AG04449 (cell line): ENCODE data around the gene ADAMTSL1.

Experiments
- CTCF ChIA-PET: fragments of 350-600 bp; formaldehyde crosslinking; extraction: SDS; loops from one replicate; lab custom pipeline; 2021; ENCODE audit warnings: antibody characterized with exemption; lab: Yijun Ruan, JAX
- POLR2A ChIA-PET: fragments of 400-600, 350-600 bp; formaldehyde crosslinking; extraction: SDS; loops from one replicate; lab custom pipeline; 2020; ENCODE audit warnings: antibody characterized with exemption, inconsistent platforms; lab: Yijun Ruan, JAX
- DNase-seq: peaks from one replicate; pipeline ENCODE4 v3.0.0-alpha.2; 2010; ENCODE audit warnings: low read depth, low spot score
- H3K4me3 ChIP-seq: 2 replicates; pipeline ENCODE4 v1.5.1; 2011; ENCODE audit warnings: low read depth, mild to moderate bottlenecking, control low read depth, low read length
- TF ChIP-seq, protein P1 (sequence below): IDR thresholded peaks from one replicate; pipeline ENCODE4 v1.5.1; 2011; ENCODE audit warnings: mild to moderate bottlenecking, moderate library complexity, low read length, control low read depth, inconsistent platforms; ENCODE audit not compliant: insufficient read depth; ENCODE audit errors: missing control alignments

ADAMTSL1 gene

GRCh38 chr9:18788256-18788655 is 314.3 kb downstream of the ADAMTSL1 start:
- TF ChIP-seq, protein P1, sequence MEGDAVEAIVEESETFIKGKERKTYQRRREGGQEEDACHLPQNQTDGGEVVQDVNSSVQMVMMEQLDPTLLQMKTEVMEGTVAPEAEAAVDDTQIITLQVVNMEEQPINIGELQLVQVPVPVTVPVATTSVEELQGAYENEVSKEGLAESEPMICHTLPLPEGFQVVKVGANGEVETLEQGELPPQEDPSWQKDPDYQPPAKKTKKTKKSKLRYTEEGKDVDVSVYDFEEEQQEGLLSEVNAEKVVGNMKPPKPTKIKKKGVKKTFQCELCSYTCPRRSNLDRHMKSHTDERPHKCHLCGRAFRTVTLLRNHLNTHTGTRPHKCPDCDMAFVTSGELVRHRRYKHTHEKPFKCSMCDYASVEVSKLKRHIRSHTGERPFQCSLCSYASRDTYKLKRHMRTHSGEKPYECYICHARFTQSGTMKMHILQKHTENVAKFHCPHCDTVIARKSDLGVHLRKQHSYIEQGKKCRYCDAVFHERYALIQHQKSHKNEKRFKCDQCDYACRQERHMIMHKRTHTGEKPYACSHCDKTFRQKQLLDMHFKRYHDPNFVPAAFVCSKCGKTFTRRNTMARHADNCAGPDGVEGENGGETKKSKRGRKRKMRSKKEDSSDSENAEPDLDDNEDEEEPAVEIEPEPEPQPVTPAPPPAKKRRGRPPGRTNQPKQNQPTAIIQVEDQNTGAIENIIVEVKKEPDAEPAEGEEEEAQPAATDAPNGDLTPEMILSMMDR = no peak
- no peak overlapping the region for H3K4me3 ChIP-seq
- ChIA-PET POLR2A (no interaction called here), CTCF (interaction anchor here (0.9 kb wide), 1 partner anchor 240 kb away, joined by 4 read pairs; no protein-coding TSS in a partner anchor)
- no peak for DNase-seq

GRCh38 chr9:18791074-18791473 is 317.1 kb downstream of the ADAMTSL1 start:
- H3K4me3 ChIP-seq = no peak overlapping the region
- TF ChIP-seq, protein P1 = no peak
- no peak for DNase-seq
- POLR2A ChIA-PET = no interaction called here
- CTCF ChIA-PET = interaction anchor here (1.1 to 1.8 kb wide), 3 partner anchors 11 to 237 kb away, joined by 5 to 6 read pairs (median 5); no protein-coding TSS in a partner anchor

- TF ChIP-seq, protein P1 = no peak
- POLR2A ChIA-PET = no interaction called here
These were observed 319.2 kb downstream of the ADAMTSL1 start for GRCh38 chr9:18793122-18793521.

GRCh38 chr9:18795947-18796671 is 322.2 kb downstream of the ADAMTSL1 start:
- CTCF ChIA-PET = interaction anchor here (0.6 to 1.2 kb wide), 3 partner anchors 232 to 354 kb away, joined by 3 to 4 read pairs (median 3); no protein-coding TSS in a partner anchor

More at GRCh38 chr9:18793122-18793521, 319.2 kb downstream of the ADAMTSL1 start:
- DNase-seq = no peak
- no peak overlapping the region for H3K4me3 ChIP-seq
- CTCF ChIA-PET = interaction anchor here (2.9 kb wide), 1 partner anchor 236 kb away, joined by 7 read pairs; no protein-coding TSS in a partner anchor

GRCh38 chr9:18796696-18797270 is 322.8 kb downstream of the ADAMTSL1 start:
- CTCF ChIA-PET = interaction anchor here (0.6 to 1.2 kb wide), 3 partner anchors 10 to 354 kb away, joined by 3 to 4 read pairs (median 3); no protein-coding TSS in a partner anchor
- TF ChIP-seq, protein P1 = no peak
- H3K4me3 ChIP-seq = no peak overlapping the region
- POLR2A ChIA-PET = no interaction called here
- DNase-seq = no peak

More at GRCh38 chr9:18795947-18796671, 322.2 kb downstream of the ADAMTSL1 start:
- DNase-seq = peak; percentile 80
- TF ChIP-seq, protein P1 = no peak
- H3K4me3 ChIP-seq = no peak overlapping the region
- POLR2A ChIA-PET = no interaction called here

- DNase-seq = no peak
- CTCF ChIA-PET = no interaction called here
- POLR2A ChIA-PET = no interaction called here
- TF ChIP-seq, protein P1 = no peak
- no peak overlapping the region for H3K4me3 ChIP-seq
These were observed 324.2 kb downstream of the ADAMTSL1 start for GRCh38 chr9:18798106-18798505.
